Prostate gland (tissue), 2 donors: ENCODE results near the gene RETREG2. TPM values are rescaled to one million over a fixed set of nuclear protein-coding genes. Genes with fewer than 3 reads are reported as not detected.

Source experiments
- DNase-seq: peaks from one replicate; pipeline ENCODE4 v3.0.0-alpha.2; 2019; ENCODE audit warnings: low spot score
- H3K27ac ChIP-seq, 2 donors: fragments of 200-600 bp; sonication (generic); 2 replicates each; pipeline ENCODE4 v1.5.1; 2017 to 2019
- H3K27me3 ChIP-seq: fragments of 200-600 bp; sonication (generic); replicated peaks from 2 replicates; pipeline ENCODE4 v1.5.1; 2019; ENCODE audit not compliant: insufficient read depth
- H3K36me3 ChIP-seq, 2 donors: fragments of 200-600 bp; sonication (generic); 1 replicate in 1 of 2; 2 replicates in 1 of 2; pipeline versions ENCODE4 v1.5.1 to v1.8.1; 2017 to 2019
- H3K4me1 ChIP-seq: fragments of 200-600 bp; sonication (generic); replicated peaks from 2 replicates; pipeline ENCODE4 v1.5.1; 2019
- H3K4me3 ChIP-seq, 2 donors: fragments of 200-600 bp; sonication (generic); 2 replicates each; pipeline ENCODE4 v1.5.1; 2017 to 2019
- H3K9me3 ChIP-seq: fragments of 200-600 bp; sonication (generic); 2 replicates; pipeline ENCODE4 v1.5.1; 2017
- POLR2A ChIP-seq: fragments of 450-650 bp; IDR thresholded peaks from one replicate; pipeline ENCODE4 v1.6.1; 2016; ENCODE audit warnings: antibody characterized with exemption, mild to moderate bottlenecking
- POLR2AphosphoS5 ChIP-seq: sonication (generic); formaldehyde crosslinking; IDR thresholded peaks from one replicate; pipeline ENCODE4 v1.6.1; 2017; ENCODE audit warnings: antibody characterized with exemption
- WGBS: methylation state at CpG from one replicate; pipeline ENCODE4 v1.1.5; 2018; 5-methylcytosine and 5-hydroxymethylcytosine counted together
- intact Hi-C: fragments of 100-400 bp; cut with DNase I; formaldehyde crosslinking; loops from one replicate; pipeline ENCODE4 v1.14.2; 2022
- total RNA-seq, 2 donors: library from RNA; depleted of rRNA; stranded (reverse); fragments of >200 nt; gene quantifications; one replicate each; pipeline ENCODE4 v1.1.0, GENCODE V29; 2016
- TF ChIP-seq, protein P1 (sequence below), 4 experiments: fragments of 200-600 bp in 2 of 4; fragments of 450-650 bp in 2 of 4; sonication (generic) in 2 of 4; IDR thresholded peaks; 1 replicate in 3 of 4; 2 replicates in 1 of 4; pipeline ENCODE4 v1.5.1; 2016 to 2019; ENCODE audit warnings: antibody characterized with exemption in 4 of 4, mild to moderate bottlenecking in 2 of 4, moderate library complexity in 2 of 4

Gene RETREG2
- total RNA-seq, 2 donors from 2014 or later, result 84.4 to 142 TPM

DNA sequence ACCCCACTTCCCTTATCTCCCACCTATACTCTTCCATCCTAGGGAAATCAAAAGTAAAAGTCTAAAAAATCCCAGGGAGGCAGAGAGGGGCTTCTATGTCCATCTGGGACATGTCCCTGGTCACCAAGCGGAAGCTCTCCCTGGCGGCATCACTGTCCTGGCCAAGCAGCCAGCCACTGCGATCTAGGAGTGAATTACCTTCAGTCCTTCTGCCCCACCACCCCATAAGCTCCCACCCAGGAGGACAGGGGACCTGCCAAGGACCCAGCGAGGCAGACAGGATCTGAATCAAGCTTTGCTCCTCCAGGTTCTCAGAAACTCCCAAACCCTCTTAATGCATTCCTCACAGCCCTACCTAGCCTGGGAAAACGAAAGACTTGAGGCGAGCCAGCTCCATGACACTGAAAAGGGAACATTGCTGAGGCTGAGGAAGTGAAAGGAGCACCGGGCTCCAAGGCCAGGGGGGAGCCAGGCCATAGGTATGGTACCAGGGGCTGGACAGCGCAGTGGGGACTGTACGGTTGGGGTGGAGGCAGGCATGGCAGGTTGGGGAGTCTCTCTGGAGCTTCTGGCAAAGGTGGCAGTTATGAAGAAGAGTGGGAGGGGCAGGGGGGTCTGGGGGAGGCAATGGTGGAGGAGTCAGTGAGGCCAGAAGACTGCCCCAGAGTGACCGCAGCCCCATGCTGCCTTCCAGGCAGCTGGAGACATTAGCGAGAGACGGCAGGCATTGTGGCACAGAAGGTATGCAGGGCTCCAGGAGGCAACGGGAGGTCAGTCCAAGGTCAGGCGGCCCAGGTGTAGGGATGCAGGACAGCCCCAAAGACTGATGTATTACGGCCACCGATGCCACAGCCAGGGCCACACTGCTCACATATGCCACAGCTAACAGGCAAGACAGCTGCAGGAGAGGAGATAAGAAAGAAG, 5.6 kb upstream of the RETREG2 start:
- Histone ChIP-seq H3K27ac (peak overlapping the region in 1 of 2 donors; percentile 17), H3K27me3 (no peaks in the 10 kb centered on the region), H3K4me3 (no peak overlapping the region), H3K36me3 (no peaks in the 10 kb centered on the region), H3K4me1 (peaks cover 6% of the 10 kb centered on the region), H3K9me3 (no peaks in the 10 kb centered on the region)
- no peak for DNase-seq
- TF ChIP-seq POLR2AphosphoS5, result no peak
- TF ChIP-seq POLR2A, result no peak
- 84% methylated on average over 16 of the region's 16 CpGs for WGBS
- intact Hi-C loops, result loop anchor here (10.0 kb wide), 1 partner anchor 342 kb away; the partner anchor contains the start of gene ASIC4

DNA sequence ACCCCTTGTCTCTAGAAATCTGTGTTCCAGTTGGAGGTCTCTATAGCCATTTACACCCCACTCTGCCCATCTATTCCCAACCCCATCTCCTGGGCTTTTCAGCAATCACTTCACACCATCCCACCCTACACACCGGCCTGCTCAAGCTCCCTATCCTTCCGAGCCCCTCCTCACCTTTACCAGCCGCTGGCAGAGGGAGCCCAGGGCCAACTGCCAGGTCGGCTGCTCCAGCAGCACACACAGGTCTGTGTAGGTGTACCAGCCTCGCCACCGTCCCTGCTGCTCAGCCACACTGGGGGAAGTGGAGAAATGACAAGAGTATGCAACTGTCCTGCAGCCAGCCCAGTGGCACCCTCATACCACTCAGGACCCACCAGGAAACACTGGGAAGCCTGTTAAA, 4.9 kb upstream of the RETREG2 start:
- WGBS, result 87% methylated on average over 6 of the region's 6 CpGs
- DNase-seq, result no peak
- intact Hi-C loops, result loop anchor here (10.0 kb wide), 1 partner anchor 342 kb away; the partner anchor contains the start of gene ASIC4

DNA sequence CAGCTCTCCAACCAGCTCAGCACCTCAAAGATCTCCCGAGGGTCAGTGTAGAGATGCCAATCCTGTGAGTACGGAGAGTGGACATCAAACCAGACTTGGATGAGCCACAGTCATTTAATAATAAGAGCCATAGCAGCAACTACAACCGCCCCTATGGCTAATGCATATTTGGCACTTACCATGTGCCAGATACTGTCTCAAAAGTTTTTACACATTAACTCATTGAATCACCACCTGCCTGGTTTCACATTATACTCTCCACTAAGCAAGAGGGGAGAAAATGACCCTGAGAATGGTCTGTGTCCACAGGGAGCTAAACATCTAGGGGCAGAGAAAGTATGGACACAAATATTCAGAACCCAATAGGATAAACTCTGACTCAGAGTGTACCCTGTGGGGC, 3.9 kb upstream of the RETREG2 start:
- Histone ChIP-seq H3K9me3 (no peaks in the 10 kb centered on the region), H3K27me3 (no peaks in the 10 kb centered on the region), H3K27ac (no peak overlapping the region), H3K4me1 (peaks cover 10% of the 10 kb centered on the region), H3K36me3 (no peaks in the 10 kb centered on the region), H3K4me3 (no peak overlapping the region)
- WGBS, result 92% methylated on average over 3 of the region's 3 CpGs
- no peak for DNase-seq
- intact Hi-C loops, result loop anchor here (10.0 kb wide), 1 partner anchor 341 kb away; the partner anchor contains the start of gene ASIC4
- no peak for TF ChIP-seq POLR2A
- TF ChIP-seq, protein P1, sequence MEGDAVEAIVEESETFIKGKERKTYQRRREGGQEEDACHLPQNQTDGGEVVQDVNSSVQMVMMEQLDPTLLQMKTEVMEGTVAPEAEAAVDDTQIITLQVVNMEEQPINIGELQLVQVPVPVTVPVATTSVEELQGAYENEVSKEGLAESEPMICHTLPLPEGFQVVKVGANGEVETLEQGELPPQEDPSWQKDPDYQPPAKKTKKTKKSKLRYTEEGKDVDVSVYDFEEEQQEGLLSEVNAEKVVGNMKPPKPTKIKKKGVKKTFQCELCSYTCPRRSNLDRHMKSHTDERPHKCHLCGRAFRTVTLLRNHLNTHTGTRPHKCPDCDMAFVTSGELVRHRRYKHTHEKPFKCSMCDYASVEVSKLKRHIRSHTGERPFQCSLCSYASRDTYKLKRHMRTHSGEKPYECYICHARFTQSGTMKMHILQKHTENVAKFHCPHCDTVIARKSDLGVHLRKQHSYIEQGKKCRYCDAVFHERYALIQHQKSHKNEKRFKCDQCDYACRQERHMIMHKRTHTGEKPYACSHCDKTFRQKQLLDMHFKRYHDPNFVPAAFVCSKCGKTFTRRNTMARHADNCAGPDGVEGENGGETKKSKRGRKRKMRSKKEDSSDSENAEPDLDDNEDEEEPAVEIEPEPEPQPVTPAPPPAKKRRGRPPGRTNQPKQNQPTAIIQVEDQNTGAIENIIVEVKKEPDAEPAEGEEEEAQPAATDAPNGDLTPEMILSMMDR (IDR thresholded peaks at IDR 0.05), result no peak
- no peak for TF ChIP-seq POLR2AphosphoS5

More for the DNA sequence above, 4.9 kb upstream of the RETREG2 start:
- H3K27ac ChIP-seq, result no peak overlapping the region
- no peak overlapping the region for H3K4me3 ChIP-seq
- peaks cover 6% of the 10 kb centered on the region for H3K4me1 ChIP-seq
- no peaks in the 10 kb centered on the region for H3K9me3 ChIP-seq
- H3K27me3 ChIP-seq, result no peaks in the 10 kb centered on the region
- no peaks in the 10 kb centered on the region for H3K36me3 ChIP-seq
- TF ChIP-seq POLR2A (no peak), POLR2AphosphoS5 (no peak)
- TF ChIP-seq, protein P1 (IDR thresholded peaks at IDR 0.05), result no peak

DNA sequence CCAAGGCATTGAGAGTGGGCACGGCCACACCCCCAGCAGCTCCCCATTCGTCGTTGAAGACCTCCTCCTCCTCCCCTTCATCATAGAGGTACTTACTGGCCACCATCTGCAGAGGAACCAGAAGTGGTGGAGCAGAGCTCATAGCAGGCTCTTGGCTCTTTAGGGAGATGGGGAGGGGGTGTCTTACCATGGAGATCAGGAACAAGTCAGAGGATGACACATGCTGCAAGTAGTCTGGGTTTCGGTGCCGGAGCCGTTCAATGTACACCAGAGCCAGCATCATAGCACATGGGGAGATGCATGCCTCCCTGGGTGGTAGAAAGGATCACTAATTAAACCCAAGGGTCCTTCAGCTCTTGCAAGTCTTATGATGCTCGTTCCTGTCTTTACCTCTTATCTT, 3.3 kb upstream of the RETREG2 start:
- Histone ChIP-seq H3K36me3 (no peaks in the 10 kb centered on the region), H3K4me3 (no peak overlapping the region), H3K4me1 (peaks cover 11% of the 10 kb centered on the region), H3K9me3 (no peaks in the 10 kb centered on the region), H3K27ac (no peak overlapping the region), H3K27me3 (no peaks in the 10 kb centered on the region)
- intact Hi-C loops, result loop anchor here (5.0 to 10.0 kb wide), 3 partner anchors 42 to 340 kb away; partner anchors contain the start of genes ABCB6, ASIC4 and DNPEP
- TF ChIP-seq POLR2AphosphoS5 (no peak), POLR2A (no peak)
- TF ChIP-seq, protein P1 (IDR thresholded peaks at IDR 0.05), result no peak
- 90% methylated on average over 7 of the region's 7 CpGs for WGBS
- DNase-seq, result no peak

DNA sequence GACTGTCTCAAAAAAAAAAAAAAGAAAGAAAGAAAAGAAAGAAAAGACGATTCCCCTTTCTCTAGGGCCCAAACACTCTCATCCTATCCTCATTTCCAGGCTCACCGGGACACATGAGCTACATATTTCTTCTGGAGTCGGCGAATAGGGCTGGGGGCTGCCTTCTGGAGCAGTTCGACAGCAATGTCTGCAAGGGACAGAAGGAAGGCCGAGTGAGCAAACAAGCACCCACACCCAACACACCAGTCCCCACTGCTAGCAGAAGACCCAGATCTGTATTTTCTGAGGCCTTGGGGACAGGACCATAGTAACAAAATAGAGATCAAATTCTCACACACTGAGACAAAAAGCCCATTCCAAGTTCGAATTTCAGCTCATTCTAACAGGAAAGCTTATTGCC, 2.6 kb upstream of the RETREG2 start:
- DNase-seq, result no peak
- peak overlapping the region in 1 of 2 donors; percentile 82 for H3K4me3 ChIP-seq
- intact Hi-C loops, result loop anchor here (5.0 to 10.0 kb wide), 3 partner anchors 42 to 339 kb away; partner anchors contain the start of genes ABCB6, ASIC4 and DNPEP
- H3K27me3 ChIP-seq, result no peaks in the 10 kb centered on the region
- H3K27ac ChIP-seq, result peak overlapping the region; percentile 98 to 99
- TF ChIP-seq, protein P1 (IDR thresholded peaks at IDR 0.05), result no peak
- no peak for TF ChIP-seq POLR2A
- no peak for TF ChIP-seq POLR2AphosphoS5
- WGBS, result 76% methylated on average over 7 of the region's 7 CpGs
- H3K36me3 ChIP-seq, result no peaks in the 10 kb centered on the region
- no peaks in the 10 kb centered on the region for H3K9me3 ChIP-seq
- peaks cover 11% of the 10 kb centered on the region for H3K4me1 ChIP-seq
